Neural progenitor cell (in vitro differentiated cells): ENCODE measurements around the gene IL1RAPL1. TPM values are rescaled to one million over a fixed set of nuclear protein-coding genes. Genes with fewer than 3 reads are reported as not detected.

Source experiments
- DNase-seq: peaks from one replicate; pipeline ENCODE4 v3.0.0-alpha.2; 2016; ENCODE audit warnings: low spot score
- H2AFZ ChIP-seq: fragments of 200-600 bp; sonication (generic); replicated peaks from 2 replicates; pipeline ENCODE4 v1.6.1; 2016; ENCODE audit warnings: antibody characterized with exemption
- H3F3A ChIP-seq: fragments of 200-600 bp; sonication (generic); 2 replicates; pipeline ENCODE4 v1.6.1; 2016; ENCODE audit warnings: antibody characterized with exemption, low read depth
- H3K27ac ChIP-seq: fragments of 200-600 bp; sonication (generic); 2 replicates; pipeline ENCODE4 v1.5.1; 2016; ENCODE audit warnings: mild to moderate bottlenecking
- H3K27me3 ChIP-seq: fragments of 200-600 bp; sonication (generic); 2 replicates; pipeline ENCODE4 v1.6.1; 2016; ENCODE audit warnings: mild to moderate bottlenecking, moderate library complexity
- H3K36me3 ChIP-seq: fragments of 200-600 bp; sonication (generic); 2 replicates; pipeline ENCODE4 v1.5.1; 2016
- H3K4me1 ChIP-seq: fragments of 200-600 bp; sonication (generic); 2 replicates; pipeline ENCODE4 v1.6.1; 2016; ENCODE audit warnings: mixed run types
- H3K4me2 ChIP-seq: fragments of 200-600 bp; sonication (generic); 2 replicates; pipeline ENCODE4 v1.6.1; 2016
- H3K4me3 ChIP-seq: fragments of 200-600 bp; sonication (generic); 2 replicates; pipeline ENCODE4 v1.5.1; 2016
- H3K79me2 ChIP-seq: fragments of 200-600 bp; sonication (generic); 2 replicates; pipeline ENCODE4 v1.6.1; 2016; ENCODE audit warnings: low read depth
- H3K9ac ChIP-seq: fragments of 200-600 bp; sonication (generic); 2 replicates; pipeline ENCODE4 v1.6.1; 2016
- H3K9me3 ChIP-seq: fragments of 200-600 bp; sonication (generic); 2 replicates; pipeline ENCODE4 v1.5.1; 2016; ENCODE audit warnings: low read depth
- H4K20me1 ChIP-seq: fragments of 200-600 bp; sonication (generic); 2 replicates; pipeline ENCODE4 v1.6.1; 2016; ENCODE audit warnings: low read depth
- H3K27ac Mint-ChIP-seq: 3 replicates; pipeline ENCODE4 v1.8.0; 2021; ENCODE audit warnings: mixed read lengths
- H3K27me3 Mint-ChIP-seq: 2 replicates; pipeline ENCODE4 v1.8.0; 2022; ENCODE audit warnings: low read depth, mild to moderate bottlenecking, inconsistent platforms, moderate library complexity, mixed read lengths; ENCODE audit not compliant: insufficient read depth
- H3K36me3 Mint-ChIP-seq: 3 replicates; pipeline ENCODE4 v1.8.0; 2021; ENCODE audit warnings: mixed read lengths
- H3K4me1 Mint-ChIP-seq: 3 replicates; pipeline ENCODE4 v1.8.0; 2021; ENCODE audit warnings: mixed read lengths
- H3K4me3 Mint-ChIP-seq: 3 replicates; pipeline ENCODE4 v1.8.0; 2021; ENCODE audit warnings: mild to moderate bottlenecking, moderate library complexity, mixed read lengths
- H3K9me3 Mint-ChIP-seq: 3 replicates; pipeline ENCODE4 v1.8.0; 2020; ENCODE audit warnings: mixed read lengths
- EZH2 ChIP-seq: fragments of 200-600 bp; sonication (generic); IDR thresholded peaks from 2 replicates; pipeline ENCODE4 v1.6.1; 2017; ENCODE audit warnings: antibody characterized with exemption, mild to moderate bottlenecking, moderate library complexity
- EZH2phosphoT487 ChIP-seq: fragments of 200-600 bp; sonication (generic); IDR thresholded peaks from 2 replicates; pipeline ENCODE4 v1.6.1; 2017; ENCODE audit warnings: antibody characterized with exemption
- total RNA-seq: library from RNA; depleted of rRNA; stranded (reverse); fragments of >200 nt; gene quantifications from 2 replicates; pipeline ENCODE4 v1.2.3, GENCODE V29; 2015; ENCODE audit warnings: low replicate concordance
- TF ChIP-seq, protein P1 (sequence below): fragments of 200-600 bp; sonication (generic); IDR thresholded peaks from 2 replicates; pipeline ENCODE4 v1.5.1; 2017; ENCODE audit warnings: antibody characterized with exemption, mild to moderate bottlenecking

IL1RAPL1 gene
- total RNA-seq, 1 donor from 2014 or later: 13.4 TPM

GRCh38 chrX:29926056-29926455 lies 1338.8 kb downstream of the IL1RAPL1 start:
- no peak for DNase-seq
- no peak for TF ChIP-seq EZH2phosphoT487
- TF ChIP-seq, protein P1, sequence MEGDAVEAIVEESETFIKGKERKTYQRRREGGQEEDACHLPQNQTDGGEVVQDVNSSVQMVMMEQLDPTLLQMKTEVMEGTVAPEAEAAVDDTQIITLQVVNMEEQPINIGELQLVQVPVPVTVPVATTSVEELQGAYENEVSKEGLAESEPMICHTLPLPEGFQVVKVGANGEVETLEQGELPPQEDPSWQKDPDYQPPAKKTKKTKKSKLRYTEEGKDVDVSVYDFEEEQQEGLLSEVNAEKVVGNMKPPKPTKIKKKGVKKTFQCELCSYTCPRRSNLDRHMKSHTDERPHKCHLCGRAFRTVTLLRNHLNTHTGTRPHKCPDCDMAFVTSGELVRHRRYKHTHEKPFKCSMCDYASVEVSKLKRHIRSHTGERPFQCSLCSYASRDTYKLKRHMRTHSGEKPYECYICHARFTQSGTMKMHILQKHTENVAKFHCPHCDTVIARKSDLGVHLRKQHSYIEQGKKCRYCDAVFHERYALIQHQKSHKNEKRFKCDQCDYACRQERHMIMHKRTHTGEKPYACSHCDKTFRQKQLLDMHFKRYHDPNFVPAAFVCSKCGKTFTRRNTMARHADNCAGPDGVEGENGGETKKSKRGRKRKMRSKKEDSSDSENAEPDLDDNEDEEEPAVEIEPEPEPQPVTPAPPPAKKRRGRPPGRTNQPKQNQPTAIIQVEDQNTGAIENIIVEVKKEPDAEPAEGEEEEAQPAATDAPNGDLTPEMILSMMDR: no peak
- no peak for TF ChIP-seq EZH2
- H3K36me3 Mint-ChIP-seq: no peaks in the 10 kb centered on the region
- Histone ChIP-seq H2AFZ (no peak overlapping the region), H3K4me1 (peaks cover 25% of the 10 kb centered on the region), H3F3A (peaks cover 21% of the 10 kb centered on the region), H3K9ac (no peak overlapping the region), H3K9me3 (peaks cover 6% of the 10 kb centered on the region), H4K20me1 (no peaks in the 10 kb centered on the region), H3K79me2 (no peaks in the 10 kb centered on the region), H3K4me2 (no peak overlapping the region), H3K27ac (no peak overlapping the region), H3K36me3 (no peaks in the 10 kb centered on the region), H3K27me3 (no peaks in the 10 kb centered on the region), H3K4me3 (no peak overlapping the region)
- H3K9me3 Mint-ChIP-seq: peaks cover 2% of the 10 kb centered on the region
- H3K27ac Mint-ChIP-seq: no peak overlapping the region
- H3K4me1 Mint-ChIP-seq: no peaks in the 10 kb centered on the region
- H3K27me3 Mint-ChIP-seq: no peaks in the 10 kb centered on the region
- H3K4me3 Mint-ChIP-seq: no peak overlapping the region

GRCh38 chrX:29926659-29927058 lies 1339.4 kb downstream of the IL1RAPL1 start:
- no peak overlapping the region for H3K27ac ChIP-seq
- H3K9ac ChIP-seq: no peak overlapping the region
- no peaks in the 10 kb centered on the region for H3K36me3 ChIP-seq
- peaks cover 25% of the 10 kb centered on the region for H3K4me1 ChIP-seq
- no peak for DNase-seq
- H4K20me1 ChIP-seq: no peaks in the 10 kb centered on the region
- H3K79me2 ChIP-seq: no peaks in the 10 kb centered on the region
- peaks cover 21% of the 10 kb centered on the region for H3F3A ChIP-seq
- Mint-ChIP-seq H3K9me3 (peaks cover 2% of the 10 kb centered on the region), H3K36me3 (no peaks in the 10 kb centered on the region), H3K27ac (no peak overlapping the region), H3K4me3 (no peak overlapping the region), H3K4me1 (no peaks in the 10 kb centered on the region), H3K27me3 (no peaks in the 10 kb centered on the region)
- no peak overlapping the region for H3K4me2 ChIP-seq
- no peak overlapping the region for H2AFZ ChIP-seq
- no peak overlapping the region for H3K4me3 ChIP-seq
- no peaks in the 10 kb centered on the region for H3K27me3 ChIP-seq
- TF ChIP-seq EZH2 (no peak), EZH2phosphoT487 (no peak)
- TF ChIP-seq, protein P1: no peak
- H3K9me3 ChIP-seq: peaks cover 7% of the 10 kb centered on the region

- H3K36me3 ChIP-seq: no peaks in the 10 kb centered on the region
- Mint-ChIP-seq H3K9me3 (peaks cover 2% of the 10 kb centered on the region), H3K36me3 (no peaks in the 10 kb centered on the region), H3K27ac (no peak overlapping the region), H3K4me1 (peaks cover 23% of the 10 kb centered on the region), H3K27me3 (no peaks in the 10 kb centered on the region), H3K4me3 (no peak overlapping the region)
- H3K27me3 ChIP-seq: no peaks in the 10 kb centered on the region
- peak; percentile 26 for DNase-seq
- H3F3A ChIP-seq: peaks cover 9% of the 10 kb centered on the region
- H3K9ac ChIP-seq: no peak overlapping the region
- H3K79me2 ChIP-seq: no peaks in the 10 kb centered on the region
- H3K9me3 ChIP-seq: peaks cover 11% of the 10 kb centered on the region
- TF ChIP-seq EZH2phosphoT487 (no peak), EZH2 (no peak)
- TF ChIP-seq, protein P1: no peak
- no peak overlapping the region for H2AFZ ChIP-seq
- peaks cover 32% of the 10 kb centered on the region for H3K4me1 ChIP-seq
- H3K27ac ChIP-seq: no peak overlapping the region
- peak overlapping the region; percentile 35 for H3K4me2 ChIP-seq
- H4K20me1 ChIP-seq: no peaks in the 10 kb centered on the region
- H3K4me3 ChIP-seq: no peak overlapping the region
Measured at GRCh38 chrX:29935455-29935854, 1348.2 kb downstream of the IL1RAPL1 start.
